CD4-positive, alpha-beta T cell (primary cell): Measurements from ENCODE around the gene RCOR1. TPM values are rescaled to one million over a fixed set of nuclear protein-coding genes. Genes with fewer than 3 reads are reported as not detected.

Experiments
- ATAC-seq: fragments of 200-7000 bp; cut with Tn5 transposase; one replicate; pipeline ENCODE4 v1.10.0; 2022; ENCODE audit warnings: mild to moderate bottlenecking; ENCODE audit not compliant: poor library complexity
- CTCF ChIA-PET: fragments of 350-600 bp; sonication (Branson Sonifier 250); formaldehyde crosslinking; loops from one replicate; lab custom pipeline; 2021; ENCODE audit warnings: antibody characterized with exemption, inconsistent platforms; lab: Charles Lee
- POLR2A ChIA-PET: fragments of 350-600 bp; sonication (Branson Sonifier 250); formaldehyde crosslinking; loops from one replicate; lab custom pipeline; 2021; ENCODE audit warnings: antibody characterized with exemption, inconsistent platforms; lab: Charles Lee
- DNase-seq, 14 experiments: peaks; one replicate each; pipeline ENCODE4 v3.0.0-alpha.2; 2013 to 2020; ENCODE audit warnings: mixed read lengths in 2 of 14
- H3K27ac ChIP-seq, 2 donors: one replicate each; pipeline versions ENCODE4 v1.5.1 to v1.7.0; 2013; ENCODE audit warnings: low read length in 2 of 2, low read depth in 1 of 2, mild to moderate bottlenecking in 1 of 2
- H3K27me3 ChIP-seq, 2 experiments: 1 replicate in 1 of 2; 2 replicates in 1 of 2; pipeline versions ENCODE4 v1.6.1 to v1.7.0; 2013; ENCODE audit warnings: low read length in 2 of 2, control low read depth in 1 of 2, mild to moderate bottlenecking in 1 of 2, moderate library complexity in 1 of 2; ENCODE audit not compliant: insufficient read depth in 2 of 2, control insufficient read depth in 1 of 2
- H3K36me3 ChIP-seq: one replicate; pipeline ENCODE4 v1.6.1; 2013; ENCODE audit warnings: low read length, control low read depth; ENCODE audit not compliant: insufficient read depth
- H3K4me1 ChIP-seq: one replicate; pipeline ENCODE4 v1.6.1; 2013; ENCODE audit warnings: low read length, control low read depth; ENCODE audit not compliant: insufficient read depth
- H3K4me3 ChIP-seq: one replicate; pipeline ENCODE4 v1.5.1; 2013; ENCODE audit warnings: mild to moderate bottlenecking, low read length, moderate library complexity
- H3K9me3 ChIP-seq, 2 experiments: 1 replicate in 1 of 2; 2 replicates in 1 of 2; pipeline versions ENCODE4 v1.6.1 to v1.7.0; 2013; ENCODE audit warnings: low read length in 2 of 2, mild to moderate bottlenecking in 2 of 2, control low read depth in 1 of 2, moderate library complexity in 1 of 2; ENCODE audit not compliant: control insufficient read depth in 1 of 2, insufficient read depth in 1 of 2
- H3K27ac Mint-ChIP-seq: one replicate; pipeline ENCODE4 v1.8.0; 2020; ENCODE audit warnings: mixed read lengths
- H3K27me3 Mint-ChIP-seq: one replicate; pipeline ENCODE4 v1.8.0; 2021; ENCODE audit warnings: mixed read lengths
- H3K36me3 Mint-ChIP-seq: one replicate; pipeline ENCODE4 v1.8.0; 2021; ENCODE audit warnings: low read depth, mixed read lengths
- H3K4me1 Mint-ChIP-seq: one replicate; pipeline ENCODE4 v1.8.0; 2021; ENCODE audit warnings: low read depth, mixed read lengths
- H3K4me3 Mint-ChIP-seq: one replicate; pipeline ENCODE4 v1.8.0; 2020; ENCODE audit warnings: mild to moderate bottlenecking, mixed read lengths
- H3K9me3 Mint-ChIP-seq: one replicate; pipeline ENCODE4 v1.8.0; 2020; ENCODE audit warnings: mixed read lengths
- CTCF ChIP-seq: fragments of 200-600 bp; IDR thresholded peaks from one replicate; pipeline ENCODE4 v1.8.0; 2022; ENCODE audit warnings: antibody characterized with exemption, mild to moderate bottlenecking
- intact Hi-C, 2 experiments: fragments of 100-400 bp; cut with DNase I in 1 of 2; cut with micrococcal nuclease in 1 of 2; formaldehyde crosslinking; loops; one replicate each; pipeline versions ENCODE4 v1.15.1 to v1.9.0; 2023 to 2025; cut with DNase I, micrococcal nuclease
- total RNA-seq, 174 experiments: library from RNA in 2 of 174; stranded (reverse) in 2 of 174; gene quantifications; one replicate each; pipeline ENCODE4 v1.2.3 and lab custom pipeline; 2021 to 2026

Gene RCOR1
- total RNA-seq, 2 experiments from 2014 or later = 20.5 to 23.1 TPM

- ATAC-seq (no peak), DNase-seq (no peak)
- ChIA-PET CTCF (no interaction called here), POLR2A (no interaction called here)
- Mint-ChIP-seq H3K4me3 (no peak overlapping the region), H3K9me3 (no peaks in the 10 kb centered on the region), H3K4me1 (peaks cover 57% of the 10 kb centered on the region), H3K27me3 (no peaks in the 10 kb centered on the region), H3K36me3 (no peaks in the 10 kb centered on the region), H3K27ac (no peak overlapping the region)
- intact Hi-C loops = no loop called here
- Histone ChIP-seq H3K27me3 (no peaks in the 10 kb centered on the region), H3K4me1 (no peaks in the 10 kb centered on the region), H3K4me3 (no peak overlapping the region), H3K9me3 (peaks cover 0 to 8% of the 10 kb centered on the region in 2 experiments), H3K27ac (no peak overlapping the region), H3K36me3 (no peaks in the 10 kb centered on the region)
- no peak for TF ChIP-seq CTCF
Observed at GRCh38 chr14:102652194-102652593, 59.7 kb downstream of the RCOR1 start.

GRCh38 chr14:102654298-102654697 is 61.8 kb downstream of the RCOR1 start:
- H3K27ac Mint-ChIP-seq = no peak overlapping the region
- intact Hi-C loops = no loop called here
- ATAC-seq (no peak), DNase-seq (no peak)
- POLR2A ChIA-PET = no interaction called here
- no peaks in the 10 kb centered on the region for H3K9me3 Mint-ChIP-seq
- no peaks in the 10 kb centered on the region for H3K36me3 Mint-ChIP-seq
- no peaks in the 10 kb centered on the region for H3K36me3 ChIP-seq
- H3K4me3 ChIP-seq = no peak overlapping the region
- peaks cover 53% of the 10 kb centered on the region for H3K4me1 Mint-ChIP-seq
- TF ChIP-seq CTCF = no peak
- no peak overlapping the region for H3K27ac ChIP-seq
- no peaks in the 10 kb centered on the region for H3K27me3 ChIP-seq
- no peak overlapping the region for H3K4me3 Mint-ChIP-seq
- no peaks in the 10 kb centered on the region for H3K27me3 Mint-ChIP-seq
- H3K9me3 ChIP-seq = peaks cover 0 to 8% of the 10 kb centered on the region in 2 experiments
- CTCF ChIA-PET = no interaction called here
- H3K4me1 ChIP-seq = no peaks in the 10 kb centered on the region

- Mint-ChIP-seq H3K36me3 (no peaks in the 10 kb centered on the region), H3K9me3 (no peaks in the 10 kb centered on the region), H3K4me3 (no peak overlapping the region), H3K4me1 (peaks cover 49% of the 10 kb centered on the region), H3K27ac (no peak overlapping the region), H3K27me3 (no peaks in the 10 kb centered on the region)
- no peak for TF ChIP-seq CTCF
- DNase-seq (no peak), ATAC-seq (no peak)
- Histone ChIP-seq H3K4me3 (no peak overlapping the region), H3K27me3 (no peaks in the 10 kb centered on the region), H3K4me1 (no peaks in the 10 kb centered on the region), H3K9me3 (peaks cover 0 to 8% of the 10 kb centered on the region in 2 experiments), H3K36me3 (no peaks in the 10 kb centered on the region), H3K27ac (no peak overlapping the region)
- ChIA-PET POLR2A (no interaction called here), CTCF (interaction anchor here (0.6 to 0.8 kb wide), 4 partner anchors 10 to 326 kb away, joined by 3 to 4 read pairs (median 3); no protein-coding TSS in a partner anchor)
- intact Hi-C loops = no loop called here
Observed at GRCh38 chr14:102655137-102655536, 62.7 kb downstream of the RCOR1 start.
